NCI-H510A (cell line): ENCODE results near the gene SCAMP2.
"Not testable (repeated sequence)": the region's sequence is repeated elsewhere in the genome, so short reads cannot be mapped to it uniquely, and the experiment has no call there.

Experiments
- DNase-seq: peaks from one replicate; lab custom pipeline; 2025; lab: John Stamatoyannopoulos, UW

SCAMP2 gene

GRCh38 chr15:74873036-74873755 is at the start of gene SCAMP2:
Gene SCAMP2, minus strand, starts transcription at chr15:74873365. Its CDS starts 110 bp downstream, at chr15:74873255.
- peak; percentile 84 for DNase-seq

- no peak for DNase-seq
Measured at GRCh38 chr15:74920456-74920855, 47.3 kb upstream of the SCAMP2 start.

- no peak for DNase-seq
Measured at GRCh38 chr15:74917676-74918075, 44.5 kb upstream of the SCAMP2 start.

GRCh38 chr15:74913799-74914198 is 40.6 kb upstream of the SCAMP2 start:
- not testable (repeated sequence) for DNase-seq

- no peak for DNase-seq
Measured at GRCh38 chr15:74913041-74913440, 39.9 kb upstream of the SCAMP2 start.

- DNase-seq: no peak
Measured at GRCh38 chr15:74908635-74909034, 35.5 kb upstream of the SCAMP2 start.

GRCh38 chr15:74907163-74907870 is 34.2 kb upstream of the SCAMP2 start:
- no peak for DNase-seq

GRCh38 chr15:74906450-74907162 is 33.4 kb upstream of the SCAMP2 start, which contains the start of gene FAM219B:
Gene FAM219B, minus strand, starts transcription at chr15:74906851. Its CDS starts 51 bp downstream, at chr15:74906800.
- DNase-seq: peak; percentile 62

- DNase-seq: no peak
Measured at GRCh38 chr15:74906067-74906449, 32.9 kb upstream of the SCAMP2 start.

GRCh38 chr15:74904190-74904805 is 31.1 kb upstream of the SCAMP2 start:
- DNase-seq: no peak

GRCh38 chr15:74903676-74904075 is 30.5 kb upstream of the SCAMP2 start:
- no peak for DNase-seq

- no peak for DNase-seq
Measured at GRCh38 chr15:74902295-74903075, 29.3 kb upstream of the SCAMP2 start.

GRCh38 chr15:74901612-74902063 is 28.5 kb upstream of the SCAMP2 start:
- DNase-seq: no peak

- DNase-seq: no peak
Measured at GRCh38 chr15:74897300-74897701, 24.1 kb upstream of the SCAMP2 start.

- DNase-seq: no peak
Measured at GRCh38 chr15:74896316-74896715, 23.2 kb upstream of the SCAMP2 start.

- no peak for DNase-seq
Measured at GRCh38 chr15:74895830-74896229, 22.7 kb upstream of the SCAMP2 start.

- not testable (repeated sequence) for DNase-seq
Measured at GRCh38 chr15:74894383-74894782, 21.2 kb upstream of the SCAMP2 start.

GRCh38 chr15:74893627-74894026 is 20.5 kb upstream of the SCAMP2 start:
- no peak for DNase-seq

- DNase-seq: no peak
Measured at GRCh38 chr15:74892931-74893330, 19.8 kb upstream of the SCAMP2 start.

- DNase-seq: no peak
Measured at GRCh38 chr15:74892313-74892712, 19.1 kb upstream of the SCAMP2 start.

- no peak for DNase-seq
Measured at GRCh38 chr15:74891469-74891868, 18.3 kb upstream of the SCAMP2 start.

GRCh38 chr15:74890665-74890960 is 17.4 kb upstream of the SCAMP2 start:
- no peak for DNase-seq
